Astrocyte (in vitro differentiated cells and primary cell): ENCODE results near the gene E2F2. TPM values are rescaled to one million over a fixed set of nuclear protein-coding genes. Genes with fewer than 3 reads are reported as not detected.

Source experiments
- DNase-seq: peaks from one replicate; pipeline ENCODE4 v3.0.0-alpha.2; 2010; ENCODE audit warnings: low read depth
- FAIRE-seq: peaks from 2 replicates; lab custom pipeline; 2011; peaks lifted over from hg19 to GRCh38; lab: Jason Lieb, UNC
- H2AFZ ChIP-seq: 2 replicates; pipeline ENCODE4 v1.6.0; 2012; ENCODE audit warnings: low read depth, low read length, inconsistent platforms
- H3K27ac ChIP-seq: 2 replicates; pipeline ENCODE4 v1.5.1; 2011; ENCODE audit warnings: low read depth, low read length, inconsistent platforms
- H3K27me3 ChIP-seq: 2 replicates; pipeline ENCODE4 v1.6.0; 2011; ENCODE audit warnings: low read length, inconsistent platforms; ENCODE audit not compliant: insufficient read depth
- H3K36me3 ChIP-seq: 2 replicates; pipeline ENCODE4 v1.5.1; 2011; ENCODE audit warnings: low read length, inconsistent platforms; ENCODE audit not compliant: insufficient read depth
- H3K4me1 ChIP-seq: 2 replicates; pipeline ENCODE4 v1.5.1; 2011; ENCODE audit warnings: low read length, inconsistent platforms; ENCODE audit not compliant: insufficient read depth
- H3K4me2 ChIP-seq: 2 replicates; pipeline ENCODE4 v1.6.0; 2012; ENCODE audit warnings: low read length, inconsistent platforms
- H3K4me3 ChIP-seq: 2 replicates; pipeline ENCODE4 v1.5.1; 2011; ENCODE audit warnings: low read depth, mild to moderate bottlenecking, low read length, inconsistent platforms; ENCODE audit not compliant: insufficient read depth
- H3K79me2 ChIP-seq: 2 replicates; pipeline ENCODE4 v1.6.0; 2012; ENCODE audit warnings: mild to moderate bottlenecking, low read length, inconsistent platforms; ENCODE audit not compliant: insufficient read depth
- H3K9ac ChIP-seq: 2 replicates; pipeline ENCODE4 v1.6.0; 2012; ENCODE audit warnings: mild to moderate bottlenecking, low read length, inconsistent platforms
- H3K9me3 ChIP-seq: 2 replicates; pipeline ENCODE4 v1.5.1; 2012; ENCODE audit warnings: low read depth, mild to moderate bottlenecking, low read length, inconsistent platforms; ENCODE audit not compliant: insufficient read depth
- H4K20me1 ChIP-seq: 2 replicates; pipeline ENCODE4 v1.6.0; 2012; ENCODE audit warnings: low read length, inconsistent platforms; ENCODE audit not compliant: insufficient read depth
- H3K27ac Mint-ChIP-seq: one replicate; pipeline ENCODE4 v1.8.0; 2021; ENCODE audit warnings: mild to moderate bottlenecking, mixed read lengths; ENCODE audit not compliant: unreplicated experiment
- H3K27me3 Mint-ChIP-seq: one replicate; pipeline ENCODE4 v1.8.0; 2021; ENCODE audit warnings: low read depth, mixed read lengths; ENCODE audit not compliant: unreplicated experiment
- H3K36me3 Mint-ChIP-seq: one replicate; pipeline ENCODE4 v1.8.0; 2021; ENCODE audit warnings: low read depth, mixed read lengths; ENCODE audit not compliant: unreplicated experiment
- H3K4me1 Mint-ChIP-seq: one replicate; pipeline ENCODE4 v1.8.0; 2021; ENCODE audit warnings: low read depth, mixed read lengths; ENCODE audit not compliant: unreplicated experiment
- H3K4me3 Mint-ChIP-seq: one replicate; pipeline ENCODE4 v1.8.0; 2021; ENCODE audit warnings: mild to moderate bottlenecking, moderate library complexity, mixed read lengths; ENCODE audit not compliant: unreplicated experiment
- H3K9me3 Mint-ChIP-seq: one replicate; pipeline ENCODE4 v1.8.0; 2021; ENCODE audit warnings: mild to moderate bottlenecking, mixed read lengths; ENCODE audit not compliant: unreplicated experiment
- CTCF ChIP-seq: IDR thresholded peaks from 2 replicates; pipeline ENCODE4 v1.5.1; 2011; ENCODE audit warnings: low read depth, mild to moderate bottlenecking, inconsistent platforms, low read length, moderate library complexity; ENCODE audit not compliant: insufficient read depth
- EZH2 ChIP-seq: IDR thresholded peaks from 2 replicates; pipeline ENCODE4 v1.6.1; 2012; ENCODE audit warnings: mild to moderate bottlenecking, low read length, inconsistent platforms; ENCODE audit not compliant: insufficient read depth
- total RNA-seq: library from RNA; stranded (reverse); gene quantifications from 2 replicates; pipeline ENCODE4 v1.2.1, GENCODE V29; 2021

Gene E2F2
- total RNA-seq, 1 donor from 2014 or later: 0.11 TPM

- peaks cover 34% of the 10 kb centered on the region for H3K4me1 ChIP-seq
- peaks cover 26% of the 10 kb centered on the region for H3K4me1 Mint-ChIP-seq
- peaks cover 10% of the 10 kb centered on the region for H3K27me3 Mint-ChIP-seq
Observed at GRCh38 chr1:23554127-23554480, 23.1 kb upstream of the E2F2 start.

GRCh38 chr1:23553231-23554126 lies 22.4 kb upstream of the E2F2 start:
- H3K36me3 Mint-ChIP-seq: peaks cover 4% of the 10 kb centered on the region
- peak overlapping the region; percentile 82 for H3K4me3 Mint-ChIP-seq
- peak overlapping the region; percentile 74 for H3K27ac ChIP-seq
- H3K9ac ChIP-seq: peak overlapping the region; percentile 79
- peaks cover 38% of the 10 kb centered on the region for H3K4me1 ChIP-seq
- peak overlapping the region; percentile 89 for H3K4me2 ChIP-seq
- peaks cover 10% of the 10 kb centered on the region for H3K27me3 Mint-ChIP-seq
- no peaks in the 10 kb centered on the region for H3K27me3 ChIP-seq
- DNase-seq (no peak), FAIRE-seq (no peak)
- peak overlapping the region; percentile 86 for H3K27ac Mint-ChIP-seq
- no peaks in the 10 kb centered on the region for H3K36me3 ChIP-seq
- no peaks in the 10 kb centered on the region for H3K9me3 ChIP-seq
- no peaks in the 10 kb centered on the region for H3K9me3 Mint-ChIP-seq
- peaks cover 25% of the 10 kb centered on the region for H4K20me1 ChIP-seq
- peaks cover 18% of the 10 kb centered on the region for H3K79me2 ChIP-seq
- no peak for TF ChIP-seq EZH2
- peaks cover 26% of the 10 kb centered on the region for H3K4me1 Mint-ChIP-seq
- H3K4me3 ChIP-seq: no peak overlapping the region
- H2AFZ ChIP-seq: no peak overlapping the region

More at GRCh38 chr1:23554127-23554480, 23.1 kb upstream of the E2F2 start:
- Mint-ChIP-seq H3K9me3 (no peaks in the 10 kb centered on the region), H3K4me3 (peak overlapping the region; percentile 82), H3K27ac (peak overlapping the region; percentile 86), H3K36me3 (peaks cover 4% of the 10 kb centered on the region)
- Histone ChIP-seq H3K4me3 (peak overlapping the region; percentile 43), H4K20me1 (peaks cover 31% of the 10 kb centered on the region), H3K79me2 (peaks cover 24% of the 10 kb centered on the region), H3K9me3 (no peaks in the 10 kb centered on the region), H2AFZ (peak overlapping the region; percentile 72), H3K9ac (peak overlapping the region; percentile 79), H3K27me3 (no peaks in the 10 kb centered on the region), H3K36me3 (no peaks in the 10 kb centered on the region), H3K4me2 (peak overlapping the region; percentile 89), H3K27ac (peak overlapping the region; percentile 74)
- no peak for DNase-seq
- TF ChIP-seq EZH2: no peak
- TF ChIP-seq CTCF: no peak
- FAIRE-seq: no peak

- no peak overlapping the region for H3K27ac Mint-ChIP-seq
- no peak overlapping the region for H3K9ac ChIP-seq
Observed at GRCh38 chr1:23551849-23552248, 20.8 kb upstream of the E2F2 start.

More at GRCh38 chr1:23551849-23552248, 20.8 kb upstream of the E2F2 start:
- peaks cover 1% of the 10 kb centered on the region for H3K36me3 Mint-ChIP-seq
- peaks cover 9% of the 10 kb centered on the region for H4K20me1 ChIP-seq
- no peak overlapping the region for H3K4me2 ChIP-seq
- peaks cover 23% of the 10 kb centered on the region for H3K4me1 Mint-ChIP-seq
- H3K27me3 ChIP-seq: no peaks in the 10 kb centered on the region
- H3K36me3 ChIP-seq: no peaks in the 10 kb centered on the region
- no peak overlapping the region for H3K4me3 Mint-ChIP-seq
- H3K27ac ChIP-seq: no peak overlapping the region
- peaks cover 10% of the 10 kb centered on the region for H3K27me3 Mint-ChIP-seq
- FAIRE-seq (no peak), DNase-seq (no peak)
- H3K79me2 ChIP-seq: peaks cover 2% of the 10 kb centered on the region
- H3K4me1 ChIP-seq: peaks cover 32% of the 10 kb centered on the region
- no peak for TF ChIP-seq CTCF
- TF ChIP-seq EZH2: no peak
- H3K9me3 ChIP-seq: no peaks in the 10 kb centered on the region
- H2AFZ ChIP-seq: no peak overlapping the region
- H3K9me3 Mint-ChIP-seq: no peaks in the 10 kb centered on the region
- no peak overlapping the region for H3K4me3 ChIP-seq
